HK-2 (cell line): ENCODE measurements around the gene MGAT2.
"Not testable (repeated sequence)": the region's sequence is repeated elsewhere in the genome, so short reads cannot be mapped to it uniquely, and the experiment has no call there.

Source experiments
- DNase-seq: peaks from one replicate; pipeline ENCODE4 v3.0.0-alpha.2; 2018; ENCODE audit not compliant: unreplicated experiment

MGAT2 gene

GRCh38 chr14:49620182-49621113 lies at the start of gene MGAT2, which contains the start of gene RPL36AL:
MGAT2 (plus strand) TSS chr14:49620799; CDS start chr14:49621269, 470 bp downstream.
RPL36AL (minus strand) TSS chr14:49620626; CDS start chr14:49619104, 1,522 bp downstream.
- DNase-seq = peak; percentile 99

GRCh38 chr14:49574038-49574437 lies 46.6 kb upstream of the MGAT2 start:
- DNase-seq = no peak

- DNase-seq = no peak
Observed at GRCh38 chr14:49578141-49578540, 42.5 kb upstream of the MGAT2 start.

GRCh38 chr14:49579841-49580240 lies 40.8 kb upstream of the MGAT2 start:
- DNase-seq = no peak

- no peak for DNase-seq
Observed at GRCh38 chr14:49581209-49582112, 39.1 kb upstream of the MGAT2 start.

- no peak for DNase-seq
Observed at GRCh38 chr14:49582113-49582977, 38.3 kb upstream of the MGAT2 start.

GRCh38 chr14:49583629-49584028 lies 37.0 kb upstream of the MGAT2 start:
- no peak for DNase-seq

- no peak for DNase-seq
Observed at GRCh38 chr14:49584058-49584457, 36.5 kb upstream of the MGAT2 start.

GRCh38 chr14:49584981-49585640 lies 35.5 kb upstream of the MGAT2 start:
- not testable (repeated sequence) for DNase-seq

GRCh38 chr14:49585803-49586672 lies 34.6 kb upstream of the MGAT2 start, which contains the start of gene RPS29:
RPS29 (minus strand) TSS chr14:49586380; CDS start chr14:49586346, 34 bp downstream.
- peak; percentile 99 for DNase-seq

GRCh38 chr14:49586673-49587460 lies 33.7 kb upstream of the MGAT2 start:
- DNase-seq = peak; percentile 33

- no peak for DNase-seq
Observed at GRCh38 chr14:49589387-49589786, 31.2 kb upstream of the MGAT2 start.

GRCh38 chr14:49593016-49593415 lies 27.6 kb upstream of the MGAT2 start:
- no peak for DNase-seq

- DNase-seq = no peak
Observed at GRCh38 chr14:49594347-49595091, 26.1 kb upstream of the MGAT2 start.

GRCh38 chr14:49598189-49598484 lies 22.5 kb upstream of the MGAT2 start:
- no peak for DNase-seq

- peak; percentile 90 for DNase-seq
Observed at GRCh38 chr14:49598485-49599300, 21.9 kb upstream of the MGAT2 start, which contains the start of gene LRR1. LRR1 (plus strand) TSS chr14:49598940; CDS start chr14:49599021, 81 bp downstream.

- DNase-seq = no peak
Observed at GRCh38 chr14:49607583-49607982, 13.0 kb upstream of the MGAT2 start.
